Ovary (tissue), 9 donors: ENCODE results near the gene ABLIM2. TPM values are rescaled to one million over a fixed set of nuclear protein-coding genes. Genes with fewer than 3 reads are reported as not detected.

Experiments used
- DNase-seq, 5 donors: peaks; one replicate each; pipeline ENCODE4 v3.0.0-alpha.2; 2019 to 2020
- H3K27ac ChIP-seq, 2 donors: fragments of 200-600 bp; one replicate each; pipeline versions ENCODE4 v1.5.1 to v1.8.0; 2019 to 2022
- H3K27me3 ChIP-seq: fragments of 200-600 bp; one replicate; pipeline ENCODE4 v1.8.0; 2022
- H3K36me3 ChIP-seq: fragments of 200-600 bp; sonication (generic); one replicate; pipeline ENCODE4 v1.5.1; 2019
- H3K4me1 ChIP-seq: one replicate; pipeline ENCODE4 v1.8.1; 2013; ENCODE audit warnings: mild to moderate bottlenecking, moderate library complexity; ENCODE audit not compliant: insufficient read depth
- H3K4me3 ChIP-seq: fragments of 200-600 bp; sonication (generic); one replicate; pipeline ENCODE4 v1.5.1; 2017
- H3K9me3 ChIP-seq, 2 donors: fragments of 200-600 bp in 1 of 2; sonication (generic) in 1 of 2; one replicate each; pipeline versions ENCODE4 v1.5.1 to v1.8.1; 2013 to 2019; ENCODE audit warnings: mild to moderate bottlenecking in 1 of 2, moderate library complexity in 1 of 2
- CTCF ChIP-seq, 3 donors: fragments of 450-650 bp in 2 of 3; fragments of 200-600 bp in 1 of 3; IDR thresholded peaks; one replicate each; pipeline versions ENCODE4 v1.5.1 to v1.8.0; 2016 to 2022; ENCODE audit warnings: antibody characterized with exemption in 3 of 3, mild to moderate bottlenecking in 1 of 3
- EP300 ChIP-seq: sonication (generic); formaldehyde crosslinking; IDR thresholded peaks from one replicate; pipeline ENCODE4 v1.6.1; 2017; ENCODE audit warnings: antibody characterized with exemption
- POLR2A ChIP-seq: fragments of 450-650 bp; IDR thresholded peaks from one replicate; pipeline ENCODE4 v1.6.1; 2017; ENCODE audit warnings: antibody characterized with exemption, mild to moderate bottlenecking, moderate library complexity
- WGBS, 3 donors: extraction: QIAGEN DNeasy Blood & Tissue Kit in 1 of 3; methylation state at CpG; one replicate each; pipeline versions ENCODE4 v1.1.5 to v1.1.7; 2013 to 2017; 5-methylcytosine and 5-hydroxymethylcytosine counted together
- intact Hi-C, 4 donors: fragments of 100-400 bp; cut with DNase I; formaldehyde crosslinking; loops; one replicate each; pipeline versions ENCODE4 v1.11.0 to v1.15.1; 2022 to 2023
- polyA plus RNA-seq, 2 donors: library from polyadenylated mRNA; stranded (reverse); fragments of 200-250 nt in 1 of 2; fragments of 350-450 nt in 1 of 2; fragmentation: Illumina TruSeq in 1 of 2; extraction: RNeasy Lipid Tissue Mini Kit (QIAGEN cat#74804) in 1 of 2; gene quantifications; one replicate each; pipeline ENCODE4 v1.2.3, GENCODE V29; 2013 to 2014
- total RNA-seq, 7 donors: library from RNA; depleted of rRNA in 2 of 7; stranded (reverse); fragments of >200 nt in 2 of 7; fragmentation: NEBNext Ultra II Directional in 3 of 7; extraction: Animal tissue kit (Norgen Biotek cat#: 25700) in 3 of 7; gene quantifications; one replicate each; pipeline versions ENCODE4 v1.1.0 to v1.2.4, GENCODE V29; 2016 to 2023
- donor health status: DM: no; HTN: no; CAD: no; lungs with moderate emphysema.
- donor health status: DM: no; HTN: no; CAD: no.
- donor health status: Bipolar disorder and iron deficiency.
- donor health status: DM: yes; HTN: yes; CAD: no.
- donor health status: DM: no; HTN: no; CAD: no.
- donor health status: DM: yes; HTN: yes; CAD: no.

ABLIM2 gene
- total and polyA plus RNA-seq, 9 donors = 0.81 to 7.9 (median 2.1) TPM

GRCh38 chr4:8005033-8005808, 153.4 kb downstream of the ABLIM2 start:
- H3K9me3 ChIP-seq = no peaks in the 10 kb centered on the region
- H3K4me1 ChIP-seq = peaks cover 1% of the 10 kb centered on the region
- no peak overlapping the region for H3K27ac ChIP-seq
- intact Hi-C loops = no loop called here
- H3K36me3 ChIP-seq = no peaks in the 10 kb centered on the region
- H3K27me3 ChIP-seq = no peaks in the 10 kb centered on the region
- TF ChIP-seq CTCF (IDR thresholded peaks at IDR 0.05) = no peak
- no peak for DNase-seq
- 94% methylated on average over 36 of the region's 36 CpGs for WGBS, 3 donors
- no peak overlapping the region for H3K4me3 ChIP-seq

GRCh38 chr4:8004066-8004465, 154.5 kb downstream of the ABLIM2 start:
- Histone ChIP-seq H3K9me3 (no peaks in the 10 kb centered on the region), H3K4me1 (no peaks in the 10 kb centered on the region), H3K4me3 (no peak overlapping the region), H3K27me3 (no peaks in the 10 kb centered on the region), H3K36me3 (no peaks in the 10 kb centered on the region), H3K27ac (no peak overlapping the region)
- TF ChIP-seq POLR2A (no peak), CTCF (IDR thresholded peaks at IDR 0.05) (no peak), EP300 (no peak)
- intact Hi-C loops = no loop called here
- 81 to 86% (median 84%) methylated on average over 6 of the region's 6 CpGs for WGBS, 3 donors
- DNase-seq = no peak

- Histone ChIP-seq H3K27me3 (no peaks in the 10 kb centered on the region), H3K27ac (no peak overlapping the region)
- intact Hi-C loops = no loop called here
Observed at GRCh38 chr4:8002525-8003309, 155.9 kb downstream of the ABLIM2 start.

More at GRCh38 chr4:8002525-8003309, 155.9 kb downstream of the ABLIM2 start:
- DNase-seq = no peak
- H3K4me1 ChIP-seq = no peaks in the 10 kb centered on the region
- no peaks in the 10 kb centered on the region for H3K9me3 ChIP-seq
- no peak overlapping the region for H3K4me3 ChIP-seq
- H3K36me3 ChIP-seq = no peaks in the 10 kb centered on the region
- TF ChIP-seq CTCF (IDR thresholded peaks at IDR 0.05) (no peak), EP300 (no peak), POLR2A (no peak)
- WGBS, 3 donors = 69 to 75% (median 73%) methylated on average over 23 of the region's 23 CpGs
